ENCODE data around the gene KCNJ10.

Gene KCNJ10

GRCh38 chr1:160084771-160085321, 14.9 kb upstream of the KCNJ10 start:
- no peak for DNase-seq (ENCODE audit: low read depth in 2 of 3, low spot score in 1 of 3)

- DNase-seq (ENCODE audit: low read depth in 2 of 3, low spot score in 1 of 3), result peak; percentile 50 to 67 (median 66)
Measured at GRCh38 chr1:160083968-160084770, 14.2 kb upstream of the KCNJ10 start.

- no peak for DNase-seq (ENCODE audit: low read depth in 2 of 3, low spot score in 1 of 3)
Measured at GRCh38 chr1:160082926-160083325, 13.0 kb upstream of the KCNJ10 start.

- no peak for DNase-seq (ENCODE audit: low read depth in 2 of 3, low spot score in 1 of 3)
Measured at GRCh38 chr1:160082487-160082886, 12.5 kb upstream of the KCNJ10 start.

GRCh38 chr1:160081261-160081936, 11.4 kb upstream of the KCNJ10 start, which contains the start of gene KCNJ9:
Gene KCNJ9, plus strand, starts transcription at chr1:160081538. Its CDS starts 2,493 bp downstream, at chr1:160084031.
- no peak for DNase-seq (ENCODE audit: low read depth in 2 of 3, low spot score in 1 of 3)

DNA sequence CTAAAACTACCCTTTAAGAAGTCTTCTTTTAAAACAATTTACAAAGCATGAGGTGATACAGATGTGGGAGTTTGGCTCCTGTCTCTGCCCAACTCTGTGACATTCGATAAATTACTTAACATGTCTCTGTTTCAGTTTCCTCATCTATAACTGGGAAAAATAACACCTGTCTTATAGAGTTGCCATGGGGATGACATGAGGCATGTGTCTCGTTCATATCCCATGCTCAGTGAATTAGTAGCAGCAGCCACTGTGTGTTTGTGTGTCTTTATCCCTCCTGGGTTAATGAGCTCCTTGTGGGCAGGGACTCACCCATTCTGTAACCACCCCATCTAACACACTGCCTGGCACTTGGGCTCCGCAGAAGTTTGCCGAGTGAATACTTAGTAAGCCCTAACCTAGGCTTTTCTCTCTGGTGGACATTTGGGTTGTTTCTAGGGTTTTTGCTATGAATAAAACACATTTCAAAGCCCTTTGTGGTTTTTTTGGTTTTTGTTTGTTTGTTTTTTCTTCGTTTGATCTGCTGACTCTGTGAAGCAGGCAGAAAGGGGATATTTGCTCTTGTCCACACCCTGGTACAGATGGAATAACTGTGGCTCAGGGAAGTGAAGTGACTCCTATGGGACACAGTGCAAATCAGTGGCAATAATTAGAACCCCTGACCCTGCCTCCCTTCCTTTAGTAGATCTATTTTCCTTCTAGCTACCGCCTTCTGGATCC, 10.6 kb upstream of the KCNJ10 start:
- DNase-seq (ENCODE audit: low read depth in 2 of 3, low spot score in 1 of 3), result no peak

- no peak for DNase-seq (ENCODE audit: low read depth in 2 of 3, low spot score in 1 of 3)
Measured at GRCh38 chr1:160079448-160079847, 9.5 kb upstream of the KCNJ10 start.

DNA sequence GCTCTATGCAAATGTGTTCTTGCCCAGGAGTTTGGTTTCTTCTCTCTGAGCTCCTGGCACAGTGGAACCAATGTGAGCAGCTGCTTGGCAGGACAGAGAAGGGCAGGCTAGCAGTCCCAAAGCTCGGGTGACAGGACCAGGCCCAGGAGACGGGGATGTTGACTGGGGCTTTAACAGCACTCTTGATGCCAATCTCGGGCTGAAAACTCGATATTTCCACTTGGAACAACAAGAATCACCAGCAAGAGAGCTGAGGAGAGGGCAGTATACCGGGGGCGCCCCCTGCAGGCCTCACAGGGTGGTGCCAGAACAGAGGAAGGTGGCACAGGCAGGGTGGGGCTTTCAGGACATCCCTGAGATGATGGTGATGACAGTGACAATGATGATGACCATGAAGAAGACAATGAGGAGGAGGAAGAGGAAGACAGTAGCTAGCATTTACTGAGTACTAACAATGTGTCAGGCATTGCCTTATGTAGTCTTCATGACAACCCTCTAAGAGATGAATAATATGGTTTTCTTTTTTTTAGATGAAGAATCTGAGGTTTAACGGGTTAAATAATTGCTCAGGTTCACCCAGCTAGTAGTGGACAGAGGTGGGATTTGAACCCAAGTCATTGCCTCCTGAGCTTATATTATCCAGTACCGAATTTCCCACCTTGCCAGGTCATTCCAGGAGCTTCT, 8.7 kb upstream of the KCNJ10 start:
- peak; percentile 50 to 67 (median 63) for DNase-seq (ENCODE audit: low read depth in 2 of 3, low spot score in 1 of 3)

GRCh38 chr1:160077486-160077885, 7.5 kb upstream of the KCNJ10 start:
- no peak for DNase-seq (ENCODE audit: low read depth in 2 of 3, low spot score in 1 of 3)

DNA sequence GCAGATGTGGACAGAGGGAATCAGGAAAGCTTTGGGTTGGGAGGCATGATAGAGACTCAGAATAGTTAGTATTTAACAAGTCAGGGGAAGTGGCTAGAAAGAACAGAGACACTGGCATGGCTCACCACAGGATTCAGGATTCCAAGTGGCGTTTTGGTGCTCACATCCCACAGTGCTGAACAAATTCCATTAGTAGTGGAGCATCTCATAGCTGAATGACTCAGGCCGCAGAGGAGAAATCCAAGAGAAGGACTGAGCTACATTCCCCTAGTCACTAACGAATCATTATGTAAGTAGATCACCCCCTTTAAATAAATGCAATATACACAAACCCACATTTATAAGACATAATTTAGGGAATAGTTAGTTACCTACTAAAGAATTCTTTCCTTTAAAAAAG, 6.3 kb upstream of the KCNJ10 start:
- no peak for DNase-seq (ENCODE audit: low read depth in 2 of 3, low spot score in 1 of 3)

DNA sequence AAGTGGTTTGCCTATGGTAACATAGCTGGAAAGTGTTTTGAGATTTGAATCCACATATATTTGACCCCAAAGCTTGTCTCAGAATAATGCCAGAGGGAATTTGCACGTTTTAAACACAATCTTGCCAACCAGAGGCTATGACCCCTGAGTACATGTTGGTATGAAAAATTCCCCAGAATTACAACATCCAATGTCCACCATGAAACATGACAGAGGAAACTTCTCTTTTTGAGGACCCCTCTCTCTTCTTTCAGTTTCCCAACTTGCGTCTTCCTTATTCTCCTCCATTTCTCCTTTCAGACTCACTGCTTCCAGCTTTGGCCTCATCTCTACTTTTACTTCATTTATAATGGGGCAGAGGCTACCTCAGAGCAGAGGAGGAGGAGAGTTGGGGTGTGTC, 5.9 kb upstream of the KCNJ10 start:
- no peak for DNase-seq (ENCODE audit: low read depth in 2 of 3, low spot score in 1 of 3)

DNA sequence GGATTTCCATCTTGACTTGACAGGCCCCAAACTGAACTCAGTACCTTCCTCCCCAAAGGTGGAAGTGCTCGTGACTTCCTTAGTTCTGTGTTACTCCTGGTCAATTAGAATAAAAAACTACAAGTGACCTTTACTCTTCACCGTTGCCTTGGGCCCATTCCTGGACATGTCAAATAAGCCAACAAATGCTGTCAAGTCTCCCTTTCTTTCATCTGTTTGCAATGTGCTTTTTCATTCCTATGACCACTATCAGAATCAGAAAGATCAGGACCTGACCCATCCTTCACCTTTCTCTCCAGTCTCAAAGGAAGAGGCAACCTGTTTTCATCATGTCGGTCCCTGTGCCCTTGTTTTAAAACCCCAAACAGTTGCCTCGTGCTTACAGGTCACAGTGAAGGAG, 4.9 kb upstream of the KCNJ10 start:
- DNase-seq (ENCODE audit: low read depth in 2 of 3, low spot score in 1 of 3), result no peak

GRCh38 chr1:160071289-160071688, 1.3 kb upstream of the KCNJ10 start:
- no peak for DNase-seq (ENCODE audit: low read depth in 2 of 3, low spot score in 1 of 3)

DNA sequence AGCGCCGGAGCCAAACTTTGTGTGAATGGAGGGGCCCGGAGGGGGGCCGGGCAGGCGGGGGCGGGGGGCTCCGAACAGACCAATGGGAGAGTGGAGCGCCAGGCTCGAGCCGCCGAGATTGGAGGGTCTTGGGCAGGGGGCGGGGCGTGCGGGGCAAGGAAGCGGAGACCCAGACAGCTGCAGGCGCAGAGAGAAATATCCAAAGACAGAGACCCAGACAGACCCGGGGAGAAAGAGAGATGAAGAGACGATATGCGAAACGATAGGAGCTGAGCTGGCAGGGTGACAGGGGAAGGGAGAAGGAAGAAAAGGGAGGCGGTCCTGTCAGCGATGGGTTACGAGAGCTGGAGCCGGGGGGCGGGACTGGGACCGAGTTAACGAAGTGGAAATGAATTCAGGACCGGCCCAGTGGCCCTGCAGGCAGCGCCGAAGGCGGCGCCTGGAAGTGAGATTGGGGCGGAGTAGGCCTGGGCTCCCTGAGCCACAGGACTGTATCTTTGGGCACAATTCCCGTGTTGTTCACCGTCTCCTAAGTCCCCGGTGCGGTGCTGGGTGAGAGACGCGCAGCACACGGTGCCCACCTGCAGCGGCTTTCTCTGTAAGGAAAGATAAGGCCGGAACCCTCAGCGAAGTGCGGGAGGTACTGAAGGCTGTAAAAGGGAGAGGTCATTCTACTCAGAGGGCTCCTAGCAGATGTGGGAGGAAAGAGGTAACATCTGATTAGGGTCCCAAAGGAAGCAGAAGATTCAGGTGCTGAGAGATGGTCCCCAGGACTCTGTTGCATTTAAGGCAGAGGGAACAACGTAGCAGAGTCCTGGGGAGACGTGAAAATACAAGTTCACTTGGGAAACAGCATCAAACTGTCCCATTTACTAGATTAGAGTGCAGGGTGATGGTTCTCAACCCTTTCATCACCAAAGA, 543 bp upstream of the KCNJ10 start:
- DNase-seq (ENCODE audit: low read depth in 2 of 3, low spot score in 1 of 3), result peak in 2 of 3 donors; percentile 24 to 36

DNA sequence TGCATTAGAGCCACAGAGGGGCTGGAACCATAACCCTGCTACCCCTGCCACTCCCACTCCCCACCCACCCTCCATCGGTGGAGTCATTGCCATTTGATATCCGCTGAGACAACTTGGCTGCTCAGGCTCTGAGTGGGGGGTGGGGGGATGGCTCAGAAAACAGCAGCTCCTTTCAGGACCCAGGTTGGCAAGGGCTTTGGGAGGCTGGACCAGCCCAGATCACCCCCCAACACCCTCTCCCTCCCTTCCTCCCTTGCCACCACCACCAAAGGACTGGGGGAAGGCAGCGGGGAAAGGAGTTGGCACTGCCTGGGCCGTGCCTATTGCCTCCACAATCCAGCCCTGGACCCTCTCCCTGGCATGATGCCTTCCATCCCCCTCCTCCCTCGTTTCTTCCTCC, 1.7 kb downstream of the KCNJ10 start:
- DNase-seq (ENCODE audit: low read depth in 2 of 3, low spot score in 1 of 3), result no peak

GRCh38 chr1:160066829-160067745, 2.9 kb downstream of the KCNJ10 start:
- DNase-seq (ENCODE audit: low read depth in 2 of 3, low spot score in 1 of 3), result no peak

DNA sequence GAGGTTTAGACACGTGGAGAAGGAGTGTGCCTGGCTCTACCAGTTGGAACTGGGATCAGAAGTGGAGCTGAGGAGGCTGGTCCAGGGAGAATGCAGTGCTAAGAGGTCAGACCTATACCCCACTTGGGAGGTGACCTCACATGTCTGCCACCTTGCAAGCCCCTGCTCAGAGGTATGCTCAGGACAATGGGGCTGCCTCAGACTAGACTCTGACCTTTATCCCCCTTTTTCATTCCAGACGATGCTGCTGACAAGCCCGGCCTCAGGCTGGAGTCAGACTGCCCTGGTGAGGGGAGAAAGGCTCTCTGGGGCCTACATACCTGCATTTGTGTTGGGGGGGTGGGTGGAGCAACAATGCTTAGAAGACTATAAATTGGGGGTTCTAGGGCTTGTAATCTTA, 5.2 kb downstream of the KCNJ10 start:
- DNase-seq (ENCODE audit: low read depth in 2 of 3, low spot score in 1 of 3), result no peak

DNA sequence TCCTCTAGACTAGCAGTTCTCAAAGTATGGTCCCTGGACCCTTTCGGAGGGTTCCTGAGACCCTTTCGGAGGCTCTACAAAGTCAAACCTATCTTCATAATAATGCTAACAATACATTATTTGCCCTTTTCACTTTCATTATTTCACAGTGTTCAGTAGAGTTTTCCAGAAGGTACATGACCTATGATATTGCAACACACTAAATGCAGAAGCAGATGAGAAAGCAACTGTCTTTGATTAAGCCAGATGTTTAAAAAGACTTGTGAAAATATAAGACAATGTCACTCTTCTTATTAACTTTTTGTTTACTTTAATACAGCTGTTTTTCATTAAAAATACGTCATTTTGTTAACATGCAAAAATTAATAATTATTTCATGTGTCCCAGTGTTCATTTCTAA, 5.8 kb downstream of the KCNJ10 start:
- DNase-seq (ENCODE audit: low read depth in 2 of 3, low spot score in 1 of 3), result no peak

GRCh38 chr1:160063176-160063575, 6.8 kb downstream of the KCNJ10 start:
- no peak for DNase-seq (ENCODE audit: low read depth in 2 of 3, low spot score in 1 of 3)

Data from stimulated activated CD4-positive, alpha-beta T cell treated with anti-CD3 and anti-CD28 coated beads, Interleukin-12 subunit alpha, Interleukin-12 subunit beta, amount 100 ng/mL, for 48 hours (primary cell).